HepG2 (cell line): Measurements from ENCODE around the gene ANKRD60. TPM values are rescaled to one million over a fixed set of nuclear protein-coding genes. Genes with fewer than 3 reads are reported as not detected.

Experiments used
- MIXL1 ChIP-seq: IDR thresholded peaks from 2 replicates; pipeline ENCODE4 v1.6.1; 2016
- NFAT5 ChIP-seq: sonication (generic); formaldehyde crosslinking; IDR thresholded peaks from 2 replicates; pipeline ENCODE4 v1.4.0; 2020; ENCODE audit warnings: missing genetic modification reagents
- PAXIP1 ChIP-seq: sonication (generic); formaldehyde crosslinking; conservative IDR thresholded peaks from 2 replicates; pipeline ENCODE4 v1.4.0; 2020; ENCODE audit warnings: mild to moderate bottlenecking, missing genetic modification reagents, moderate library complexity
- PHB2 ChIP-seq: fragments of 450-650 bp; IDR thresholded peaks from 2 replicates; pipeline ENCODE4 v1.6.1; 2018; ENCODE audit not compliant: partially characterized antibody
- PLSCR1 ChIP-seq: sonication (generic); formaldehyde crosslinking; IDR thresholded peaks from 2 replicates; pipeline ENCODE4 v1.5.0; 2020; ENCODE audit warnings: missing genetic modification reagents, mild to moderate bottlenecking, borderline replicate concordance
- REXO4 ChIP-seq: sonication (generic); formaldehyde crosslinking; IDR thresholded peaks from 2 replicates; pipeline ENCODE4 v1.8.0; 2022; ENCODE audit warnings: missing genetic modification reagents, mild to moderate bottlenecking, borderline replicate concordance
- THAP9 ChIP-seq: sonication (generic); formaldehyde crosslinking; IDR thresholded peaks from 2 replicates; pipeline ENCODE4; 2020; ENCODE audit warnings: missing genetic modification reagents, mild to moderate bottlenecking, borderline replicate concordance
- ZBTB26 ChIP-seq: IDR thresholded peaks from 2 replicates; pipeline ENCODE4 v1.6.1; 2016; ENCODE audit warnings: missing compliant biosample characterization, missing genetic modification reagents, borderline replicate concordance
- ZNF317 ChIP-seq: sonication (generic); formaldehyde crosslinking; IDR thresholded peaks from 2 replicates; pipeline ENCODE4 v1.5.0; 2020; ENCODE audit warnings: mild to moderate bottlenecking, missing genetic modification reagents
- ZNF503 ChIP-seq: sonication (generic); formaldehyde crosslinking; IDR thresholded peaks from 2 replicates; pipeline ENCODE4 v1.4.0; 2020; ENCODE audit warnings: missing genetic modification reagents
- ZSCAN22 ChIP-seq: sonication (generic); formaldehyde crosslinking; IDR thresholded peaks from 2 replicates; pipeline ENCODE4 v1.4.0; 2020; ENCODE audit warnings: mild to moderate bottlenecking, missing genetic modification reagents
- polyA plus RNA-seq, 8 experiments: library from polyadenylated mRNA; depleted of rRNA in 3 of 8; stranded (reverse) in 7 of 8; unstranded in 1 of 8; fragments of >200 nt; fragmentation: Illumina TruSeq in 4 of 8; extraction: Trizol in 4 of 8; gene quantifications; 2 replicates each; pipeline versions ENCODE4 v1.2.1 to v1.2.3, GENCODE V29; 2011 to 2016; ENCODE audit warnings: low read depth in 4 of 8, missing spikeins in 1 of 8, mixed read lengths in 1 of 8; ENCODE audit not compliant: insufficient read depth in 1 of 8
- total RNA-seq, 5 experiments: library from RNA; depleted of rRNA; stranded (reverse); fragments of >200 nt; fragmentation: Illumina TruSeq; extraction: Trizol; gene quantifications; 2 replicates each; pipeline ENCODE4 v1.2.3, GENCODE V29; 2016; ENCODE audit warnings: low read depth in 1 of 5

The ANKRD60 gene
- total and polyA plus RNA-seq, 2 of the 13 experiments (the other 11 are each of a cell fraction or from before 2014, with no cell fraction given) = not detected

- TF ChIP-seq PAXIP1 (no peak), NFAT5 (no peak), PLSCR1 (CRISPR knock-in tag) (no peak), ZNF503 (no peak; the same call in 1 of the 2 replicates), THAP9 (CRISPR knock-in tag) (no peak; the same call in 1 of the 2 replicates), ZNF317 (peak; percentile 42; the same call in 1 of the 2 replicates), PHB2 (no peak), ZBTB26 (CRISPR knock-in tag) (peak; percentile 80), ZSCAN22 (CRISPR knock-in tag) (no peak), MIXL1 (0 out of 2 replicates have a peak, but pooled peaks have one; percentile 42), REXO4 (0 out of 2 replicates have a peak, but pooled peaks have one; percentile 76)
These were observed 18.6 kb downstream of the ANKRD60 start (continued) for GRCh38 chr20:58209652-58210397.
